ENCODE measurements around the gene IFNAR2.

- TF ChIP-seq CTCF (IDR thresholded peaks at IDR 0.05; ENCODE audit: low read depth, low read length), result no peak
- no peak for TF ChIP-seq POLR2A (IDR thresholded peaks at IDR 0.05; ENCODE audit: extremely low read depth, insufficient read length)
- TF ChIP-seq MYC (IDR thresholded peaks at IDR 0.05; ENCODE audit: low read depth, low read length), result no peak
- TF ChIP-seq, protein P1, sequence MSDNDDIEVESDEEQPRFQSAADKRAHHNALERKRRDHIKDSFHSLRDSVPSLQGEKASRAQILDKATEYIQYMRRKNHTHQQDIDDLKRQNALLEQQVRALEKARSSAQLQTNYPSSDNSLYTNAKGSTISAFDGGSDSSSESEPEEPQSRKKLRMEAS (IDR thresholded peaks at IDR 0.05; ENCODE audit: low read depth, low read length), result no peak
Measured at GRCh38 chr21:33273044-33273443, 43.3 kb downstream of the IFNAR2 start.

Data from NB4 (cell line).